Sigmoid colon (tissue), 7 donors: Measurements from ENCODE around the gene HSDL2. TPM values are rescaled to one million over a fixed set of nuclear protein-coding genes. Genes with fewer than 3 reads are reported as not detected.
"Not testable (repeated sequence)": the region's sequence is repeated elsewhere in the genome, so short reads cannot be mapped to it uniquely, and the experiment has no call there.

Experiments
- DNase-seq: peaks from one replicate; pipeline ENCODE4 v3.0.0-alpha.2; 2019
- H3K27ac ChIP-seq, 4 donors: fragments of 200-600 bp; sonication (generic); one replicate each; pipeline ENCODE4 v1.5.1; 2016 to 2019; ENCODE audit warnings: mild to moderate bottlenecking in 1 of 4
- H3K27me3 ChIP-seq, 3 donors: fragments of 200-600 bp; sonication (generic); one replicate each; pipeline ENCODE4 v1.5.1; 2019; ENCODE audit warnings: mild to moderate bottlenecking in 1 of 3
- H3K36me3 ChIP-seq, 4 donors: fragments of 200-600 bp; sonication (generic); one replicate each; pipeline ENCODE4 v1.5.1; 2016 to 2019
- H3K4me1 ChIP-seq, 4 donors: fragments of 200-600 bp; sonication (generic); one replicate each; pipeline ENCODE4 v1.5.1; 2017 to 2019
- H3K4me3 ChIP-seq, 4 donors: fragments of 200-600 bp; sonication (generic); one replicate each; pipeline ENCODE4 v1.5.1; 2017 to 2019; ENCODE audit warnings: mild to moderate bottlenecking in 2 of 4, moderate library complexity in 1 of 4
- H3K9me3 ChIP-seq, 4 donors: fragments of 200-600 bp in 3 of 4; sonication (generic) in 3 of 4; one replicate each; pipeline versions ENCODE4 v1.5.1 to v1.6.1; 2013 to 2019
- EP300 ChIP-seq, 4 donors: sonication (generic); formaldehyde crosslinking; IDR thresholded peaks; one replicate each; pipeline ENCODE4 v1.6.1; 2017; ENCODE audit warnings: antibody characterized with exemption in 4 of 4
- POLR2A ChIP-seq, 2 donors: fragments of 450-650 bp; IDR thresholded peaks; one replicate each; pipeline ENCODE4 v1.6.1; 2016; ENCODE audit warnings: antibody characterized with exemption in 2 of 2, mild to moderate bottlenecking in 2 of 2, moderate library complexity in 2 of 2
- POLR2AphosphoS5 ChIP-seq, 4 donors: sonication (generic); formaldehyde crosslinking; IDR thresholded peaks; one replicate each; pipeline ENCODE4 v1.6.1; 2017; ENCODE audit warnings: antibody characterized with exemption in 4 of 4
- WGBS, 2 donors: extraction: QIAGEN DNeasy Blood & Tissue Kit; methylation state at CpG; one replicate each; pipeline ENCODE4 v1.1.7; 2013; 5-methylcytosine and 5-hydroxymethylcytosine counted together
- intact Hi-C: fragments of 100-400 bp; cut with DNase I; formaldehyde crosslinking; loops from one replicate; pipeline ENCODE4 v1.15.1; 2023
- polyA plus RNA-seq, 3 donors: library from polyadenylated mRNA; stranded (reverse); fragments of 200-250 nt; gene quantifications; one replicate each; pipeline ENCODE4 v1.2.3, GENCODE V29; 2013
- total RNA-seq, 4 donors: library from RNA; depleted of rRNA; stranded (reverse); fragments of >200 nt; gene quantifications; one replicate each; pipeline ENCODE4 v1.1.0, GENCODE V29; 2016
- TF ChIP-seq, protein P1 (sequence below), 4 experiments: fragments of 450-650 bp in 3 of 4; fragments of 200-600 bp in 1 of 4; IDR thresholded peaks; one replicate each; pipeline ENCODE4 v1.5.1; 2016 to 2019; ENCODE audit warnings: antibody characterized with exemption in 4 of 4, mild to moderate bottlenecking in 3 of 4, moderate library complexity in 2 of 4
- donor health status: healthy with polysubstance abuse.
- donor health status: Bipolar disorder and iron deficiency.
- donor health status: healthy.

HSDL2 gene
- total and polyA plus RNA-seq, 7 donors: 24.6 to 53.5 (median 39.8) TPM

DNA sequence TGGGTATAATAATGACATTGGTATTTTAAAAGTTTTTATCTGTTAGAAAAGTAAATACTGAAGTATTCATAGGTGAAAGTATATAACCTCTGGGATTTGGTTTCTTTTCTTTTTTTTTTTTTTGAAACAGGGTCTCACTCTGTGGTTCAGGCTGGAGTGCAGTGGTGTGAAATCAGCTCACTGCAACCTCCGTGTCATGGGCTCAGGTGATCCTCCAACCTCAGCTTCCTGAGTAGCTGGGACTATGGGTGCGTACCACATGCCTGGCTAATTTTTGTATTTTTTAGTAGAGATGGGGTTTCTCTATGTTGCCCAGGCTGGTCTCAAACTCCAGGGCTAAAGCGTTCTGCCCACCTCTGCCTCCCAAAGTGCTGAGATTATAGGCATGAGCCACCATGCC lies 7.2 kb downstream of the HSDL2 start:
- WGBS, 2 donors: 79 to 91% methylated on average over 3 of the region's 3 CpGs
- Histone ChIP-seq H3K4me3 (no peak overlapping the region), H3K4me1 (peaks cover 0 to 22% (median 3%) of the 10 kb centered on the region in 4 donors), H3K27me3 (no peaks in the 10 kb centered on the region), H3K9me3 (no peaks in the 10 kb centered on the region), H3K36me3 (peaks cover 0 to 9% (median 0%) of the 10 kb centered on the region in 4 donors), H3K27ac (no peak overlapping the region)
- DNase-seq: no peak
- intact Hi-C loops: no loop called here
- TF ChIP-seq POLR2A (IDR thresholded peaks at IDR 0.05): no peak
- TF ChIP-seq EP300 (IDR thresholded peaks at IDR 0.05): no peak
- TF ChIP-seq, protein P1, sequence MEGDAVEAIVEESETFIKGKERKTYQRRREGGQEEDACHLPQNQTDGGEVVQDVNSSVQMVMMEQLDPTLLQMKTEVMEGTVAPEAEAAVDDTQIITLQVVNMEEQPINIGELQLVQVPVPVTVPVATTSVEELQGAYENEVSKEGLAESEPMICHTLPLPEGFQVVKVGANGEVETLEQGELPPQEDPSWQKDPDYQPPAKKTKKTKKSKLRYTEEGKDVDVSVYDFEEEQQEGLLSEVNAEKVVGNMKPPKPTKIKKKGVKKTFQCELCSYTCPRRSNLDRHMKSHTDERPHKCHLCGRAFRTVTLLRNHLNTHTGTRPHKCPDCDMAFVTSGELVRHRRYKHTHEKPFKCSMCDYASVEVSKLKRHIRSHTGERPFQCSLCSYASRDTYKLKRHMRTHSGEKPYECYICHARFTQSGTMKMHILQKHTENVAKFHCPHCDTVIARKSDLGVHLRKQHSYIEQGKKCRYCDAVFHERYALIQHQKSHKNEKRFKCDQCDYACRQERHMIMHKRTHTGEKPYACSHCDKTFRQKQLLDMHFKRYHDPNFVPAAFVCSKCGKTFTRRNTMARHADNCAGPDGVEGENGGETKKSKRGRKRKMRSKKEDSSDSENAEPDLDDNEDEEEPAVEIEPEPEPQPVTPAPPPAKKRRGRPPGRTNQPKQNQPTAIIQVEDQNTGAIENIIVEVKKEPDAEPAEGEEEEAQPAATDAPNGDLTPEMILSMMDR (IDR thresholded peaks at IDR 0.05): no peak
- TF ChIP-seq POLR2AphosphoS5 (IDR thresholded peaks at IDR 0.05): no peak

DNA sequence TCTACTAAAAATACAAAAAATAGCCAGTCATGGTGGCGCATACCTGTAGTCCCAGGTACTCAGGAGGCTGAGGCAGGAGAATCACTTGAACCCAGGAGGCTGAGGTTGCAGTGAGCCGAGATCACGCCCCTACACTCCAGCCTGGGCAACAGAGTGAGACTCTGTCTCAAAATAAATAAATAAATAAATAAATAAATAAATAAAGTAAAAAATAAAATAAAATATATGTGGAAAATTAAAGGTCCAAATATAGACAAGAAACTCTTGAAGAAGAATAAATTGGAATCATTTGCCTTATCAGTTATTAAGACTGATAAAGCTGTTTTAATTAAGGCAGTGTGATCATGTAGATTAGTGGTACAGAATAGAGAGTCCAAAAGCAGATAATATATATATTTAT lies 10.0 kb downstream of the HSDL2 start:
- H3K27me3 ChIP-seq, DNase-seq, H3K9me3 ChIP-seq, H3K27ac ChIP-seq, intact Hi-C loops, H3K4me1 ChIP-seq, H3K4me3 ChIP-seq, H3K36me3 ChIP-seq: not testable (repeated sequence)
- WGBS, 2 donors: 98 to 99% methylated on average over 3 of the region's 3 CpGs

DNA sequence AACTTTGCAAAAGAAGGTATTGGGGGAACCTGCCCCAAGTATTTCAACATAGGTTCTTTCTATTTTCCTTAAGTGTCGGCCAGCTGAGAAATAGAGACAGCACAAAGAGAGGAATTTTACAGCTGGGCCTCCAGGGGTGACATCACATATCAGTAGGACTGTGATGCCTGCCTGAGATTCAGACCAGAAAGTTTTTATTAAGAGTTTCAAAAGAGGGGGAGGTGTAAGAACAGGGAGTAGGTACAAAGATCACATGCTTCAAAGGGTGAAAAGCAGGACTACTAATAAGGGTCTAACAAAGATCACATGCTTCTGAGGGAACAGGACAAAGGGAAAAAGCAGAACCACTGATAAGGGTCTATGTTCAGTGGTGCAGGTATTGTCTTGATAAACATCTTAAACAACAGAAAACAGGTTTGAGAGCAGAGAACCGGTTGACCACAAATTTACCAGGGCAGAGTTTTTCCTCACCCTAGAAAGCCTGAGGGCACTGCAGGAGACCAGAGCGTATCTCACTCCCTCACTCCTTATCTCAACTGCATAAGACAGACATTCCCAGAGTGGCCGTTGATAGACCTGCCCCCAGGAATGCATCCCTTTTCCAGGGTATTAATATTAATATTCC lies 12.1 kb downstream of the HSDL2 start:
- H3K9me3 ChIP-seq, H3K27me3 ChIP-seq, H3K4me1 ChIP-seq, H3K27ac ChIP-seq, DNase-seq, intact Hi-C loops, H3K36me3 ChIP-seq, H3K4me3 ChIP-seq: not testable (repeated sequence)
- 90 to 96% methylated on average over 4 of the region's 4 CpGs for WGBS, 2 donors

DNA sequence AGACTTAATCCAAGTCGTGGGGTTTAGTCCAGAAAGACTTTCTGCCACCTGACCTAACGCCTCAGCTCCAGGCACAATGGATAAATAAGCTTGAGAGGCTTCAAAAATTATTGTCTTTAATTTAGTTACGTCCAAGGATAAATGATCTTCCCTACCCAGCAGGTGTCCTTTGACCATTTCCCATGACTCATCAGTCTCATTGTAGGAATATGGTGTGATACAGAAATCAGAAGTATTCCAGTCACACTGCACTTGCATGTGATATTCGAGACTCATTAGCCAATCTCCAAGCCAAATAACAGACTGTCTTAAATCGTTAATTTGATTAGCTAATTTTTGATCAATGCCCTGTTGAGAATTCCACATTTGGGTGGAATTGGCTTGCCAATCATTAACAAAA lies 13.2 kb downstream of the HSDL2 start:
- 86 to 91% methylated on average over 5 of the region's 5 CpGs for WGBS, 2 donors

DNA sequence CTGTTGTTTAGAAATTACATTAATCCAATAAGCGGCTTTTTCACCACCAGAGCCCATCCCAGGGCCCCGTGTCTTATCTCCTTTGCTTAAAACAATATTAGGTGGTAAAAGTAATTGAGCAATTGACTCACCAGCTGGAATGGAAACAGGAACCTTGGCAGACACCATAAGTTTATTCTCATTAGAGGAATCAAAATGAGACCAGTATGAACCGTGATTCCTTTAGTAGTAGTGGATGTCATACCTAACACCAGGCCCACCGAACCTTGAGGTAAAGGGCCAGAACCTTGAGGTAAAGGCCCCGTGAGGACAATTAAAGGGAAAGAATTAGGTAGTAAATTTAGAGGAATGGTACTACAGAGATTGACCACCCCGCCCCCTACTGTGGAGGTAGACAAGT lies 16.5 kb downstream of the HSDL2 start:
- no peak for DNase-seq
- Histone ChIP-seq H3K4me3 (no peak overlapping the region), H3K9me3 (no peaks in the 10 kb centered on the region), H3K27me3 (no peaks in the 10 kb centered on the region), H3K36me3 (no peaks in the 10 kb centered on the region), H3K27ac (no peak overlapping the region), H3K4me1 (no peaks in the 10 kb centered on the region)
- intact Hi-C loops: no loop called here
- TF ChIP-seq POLR2AphosphoS5 (IDR thresholded peaks at IDR 0.05) (no peak), EP300 (IDR thresholded peaks at IDR 0.05) (no peak), POLR2A (IDR thresholded peaks at IDR 0.05) (no peak)
- TF ChIP-seq, protein P1 (IDR thresholded peaks at IDR 0.05): no peak
- WGBS, 2 donors: 86 to 87% methylated on average over 6 of the region's 6 CpGs

More for the DNA sequence above, 13.2 kb downstream of the HSDL2 start:
- intact Hi-C loops, DNase-seq, H3K27ac ChIP-seq, H3K27me3 ChIP-seq, H3K9me3 ChIP-seq, H3K36me3 ChIP-seq, H3K4me1 ChIP-seq, H3K4me3 ChIP-seq: not testable (repeated sequence)

DNA sequence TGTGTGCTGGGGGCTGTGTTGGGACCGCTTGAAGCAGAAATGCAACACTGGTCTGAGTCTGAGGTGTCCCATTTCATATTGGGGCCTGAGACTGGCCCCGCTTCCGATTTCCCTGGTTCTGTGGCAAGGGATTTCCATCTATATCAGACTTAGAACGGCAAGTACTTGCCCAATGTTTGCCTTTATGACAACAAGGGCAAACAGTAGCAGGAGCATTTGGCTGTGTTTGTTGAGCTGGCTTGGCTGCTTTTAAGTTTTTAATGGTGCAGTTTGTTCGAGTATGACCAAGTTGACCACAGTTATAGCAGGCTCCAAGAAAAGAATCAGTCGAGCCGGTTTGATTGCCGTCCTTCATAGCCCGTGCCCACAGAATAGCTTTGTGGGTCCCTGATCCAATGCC lies 17.0 kb downstream of the HSDL2 start:
- no peak overlapping the region for H3K27ac ChIP-seq
- no peaks in the 10 kb centered on the region for H3K36me3 ChIP-seq
- TF ChIP-seq, protein P1 (IDR thresholded peaks at IDR 0.05): no peak
- TF ChIP-seq EP300 (IDR thresholded peaks at IDR 0.05) (no peak), POLR2AphosphoS5 (IDR thresholded peaks at IDR 0.05) (no peak), POLR2A (IDR thresholded peaks at IDR 0.05) (no peak)
- 96% methylated on average over 9 of the region's 9 CpGs for WGBS, 2 donors
- H3K27me3 ChIP-seq: no peaks in the 10 kb centered on the region
- no peak for DNase-seq
- H3K4me1 ChIP-seq: no peaks in the 10 kb centered on the region
- intact Hi-C loops: no loop called here
- H3K4me3 ChIP-seq: no peak overlapping the region
- H3K9me3 ChIP-seq: no peaks in the 10 kb centered on the region
